Measurements from ENCODE around the gene EVX1.

Gene EVX1

DNA sequence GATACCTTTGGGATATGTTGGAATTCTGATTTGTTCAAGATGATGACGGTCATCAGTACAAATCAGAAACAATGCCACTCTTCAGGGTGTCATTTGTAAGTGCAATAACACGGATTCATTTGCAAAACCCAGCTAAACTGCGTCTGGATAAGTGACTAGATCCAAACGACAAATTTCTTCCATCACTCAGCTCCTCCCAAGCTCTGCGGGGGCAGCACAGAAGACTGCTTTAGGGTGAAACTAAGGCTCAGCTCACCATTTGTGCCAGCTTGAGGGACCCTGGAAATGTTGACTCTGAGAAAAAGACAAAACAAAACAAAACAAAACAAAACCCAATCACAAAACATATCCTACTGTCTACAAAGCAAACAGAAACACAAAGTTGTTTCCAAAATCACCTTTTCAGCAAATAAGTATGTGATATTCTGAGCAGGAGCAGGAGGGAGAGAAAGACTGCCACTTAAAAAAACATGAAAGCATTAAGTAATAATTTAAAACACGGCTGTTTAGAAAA, 8.0 kb downstream of the EVX1 start:
- no peak for DNase-seq

DNA sequence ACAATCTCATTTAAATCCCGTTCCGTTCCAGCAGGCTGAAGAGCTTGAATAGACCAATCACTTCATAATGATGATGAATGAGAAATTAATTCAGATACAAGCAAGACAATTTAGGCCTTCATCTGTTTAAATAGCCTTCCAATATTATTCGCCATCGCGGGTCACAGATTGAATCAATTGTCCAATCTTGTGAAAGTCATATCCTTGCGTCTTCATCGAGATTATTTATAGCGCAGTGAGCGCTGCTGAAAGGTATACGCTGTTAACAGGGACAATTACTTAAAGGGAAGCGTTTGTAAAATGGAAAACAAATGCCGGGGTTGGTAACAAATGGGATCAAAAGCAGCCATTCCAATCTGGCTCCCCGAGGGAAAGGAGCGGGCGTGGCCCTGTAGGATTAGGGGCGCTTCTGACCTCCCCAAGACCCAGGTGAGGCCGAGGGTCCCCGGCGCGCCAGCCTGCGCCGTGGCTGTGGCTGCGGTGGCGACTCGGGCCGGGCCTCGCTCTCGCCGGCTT, 8.6 kb downstream of the EVX1 start:
- no peak for DNase-seq

GRCh38 chr7:27251652-27252590, 9.3 kb downstream of the EVX1 start:
- DNase-seq = no peak

- DNase-seq = no peak
Observed at GRCh38 chr7:27254625-27255024, 12.0 kb downstream of the EVX1 start.

DNA sequence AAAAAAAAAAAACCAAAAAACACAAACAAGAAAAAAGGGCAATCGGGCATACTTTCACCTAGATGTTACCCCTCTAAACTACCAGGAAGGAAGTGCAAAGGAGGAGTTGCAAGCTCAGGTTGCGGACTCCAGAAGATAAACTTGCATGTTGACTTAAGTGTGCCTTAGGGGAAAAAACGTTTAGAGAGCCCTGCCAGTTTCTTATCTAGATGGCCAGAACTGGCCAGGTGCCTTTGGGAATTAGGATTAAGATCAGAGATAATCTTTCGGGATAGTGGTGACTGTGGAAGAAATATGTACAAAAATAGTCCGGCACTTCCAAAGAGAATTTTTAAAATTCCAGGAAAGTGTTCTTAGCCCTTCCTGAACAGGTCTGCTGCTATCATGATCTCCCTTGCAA, 17.6 kb downstream of the EVX1 start:
- DNase-seq = no peak

- no peak for DNase-seq
Observed at GRCh38 chr7:27262121-27262520, 19.5 kb downstream of the EVX1 start.

GRCh38 chr7:27263781-27264180, 21.2 kb downstream of the EVX1 start:
- no peak for DNase-seq

GRCh38 chr7:27269455-27269854, 26.9 kb downstream of the EVX1 start:
- no peak for DNase-seq

- DNase-seq = no peak
Observed at GRCh38 chr7:27271384-27271783, 28.8 kb downstream of the EVX1 start.

DNA sequence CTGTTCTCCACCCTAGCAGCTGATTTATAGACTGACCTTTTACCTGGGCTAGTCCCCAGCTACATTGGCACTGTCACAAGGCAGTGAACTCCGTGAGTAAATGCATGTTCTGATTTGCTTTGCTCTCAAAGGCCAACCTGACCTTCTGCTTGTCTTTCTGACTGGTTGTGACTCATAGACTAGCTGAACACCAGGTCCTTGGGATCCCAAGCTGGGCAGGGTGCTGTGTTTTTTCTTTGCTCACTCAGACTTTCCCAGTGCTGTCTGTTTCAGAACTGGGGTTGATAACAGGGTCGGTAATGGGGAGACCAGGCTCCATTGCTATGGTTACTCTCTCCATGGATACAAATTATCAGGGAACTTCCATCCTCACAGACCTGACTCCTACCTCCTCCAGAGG, 35.0 kb downstream of the EVX1 start:
- DNase-seq = no peak

DNA sequence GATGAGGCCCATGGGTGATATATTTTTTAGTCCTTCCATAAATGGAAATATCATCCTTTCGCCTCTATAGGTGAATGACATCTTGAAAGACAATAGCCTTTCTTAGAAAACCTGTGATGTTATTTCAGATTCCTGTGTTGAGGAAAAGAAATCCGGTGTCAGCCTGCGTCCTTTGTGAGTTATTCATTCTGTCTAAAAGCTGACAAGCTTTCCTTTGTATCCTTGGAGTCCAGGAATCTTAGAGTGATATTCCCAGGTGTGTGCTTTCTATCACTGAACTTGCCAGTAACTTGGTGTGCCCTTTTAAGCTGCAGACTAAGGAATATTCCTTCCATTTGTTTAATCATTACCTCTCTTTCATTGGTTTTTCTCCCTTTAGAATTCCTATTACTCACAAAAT, 41.0 kb downstream of the EVX1 start:
- no peak for DNase-seq

- DNase-seq = no peak
Observed at GRCh38 chr7:27295236-27295635, 52.6 kb downstream of the EVX1 start.

- DNase-seq = no peak
Observed at GRCh38 chr7:27297356-27297755, 54.8 kb downstream of the EVX1 start.

Data from activated effector memory CD4-positive, alpha-beta T cell treated with Interleukin-2 at 50 U/mL for 16 hours (primary cell).